ENCODE results near the gene PDE1A.

- TF ChIP-seq SCMH1 (CRISPR knock-in tag; IDR thresholded peaks at IDR 0.05; ENCODE audit: borderline replicate concordance) = no peak
- TF ChIP-seq ZNF335 (CRISPR knock-in tag; IDR thresholded peaks at IDR 0.05) = no peak
- no peak for TF ChIP-seq ZBTB3 (CRISPR knock-in tag; IDR thresholded peaks at IDR 0.05; ENCODE audit: borderline replicate concordance, low read depth)
- no peak for TF ChIP-seq RFX1 (IDR thresholded peaks at IDR 0.05)
- TF ChIP-seq ZNF20 (CRISPR knock-in tag; IDR thresholded peaks at IDR 0.05) = no peak
- no peak for TF ChIP-seq KDM2A (CRISPR knock-in tag; IDR thresholded peaks at IDR 0.05; ENCODE audit: borderline replicate concordance, low read depth)
- no peak for TF ChIP-seq ZMAT3 (CRISPR knock-in tag; conservative IDR thresholded peaks at IDR 0.05)
- TF ChIP-seq RELA (CRISPR knock-in tag; IDR thresholded peaks at IDR 0.05) = no peak
- no peak for TF ChIP-seq HNF1A (IDR thresholded peaks at IDR 0.05; ENCODE audit: low read depth)
- no peak for TF ChIP-seq HNF1A (CRISPR knock-in tag; IDR thresholded peaks at IDR 0.05; ENCODE audit: borderline replicate concordance)
- TF ChIP-seq SAFB2 (CRISPR knock-in tag; IDR thresholded peaks at IDR 0.05; ENCODE audit: borderline replicate concordance, low read depth) = no peak
- no peak for TF ChIP-seq ZBTB33 (CRISPR knock-in tag; IDR thresholded peaks at IDR 0.05)
- TF ChIP-seq MEF2D (CRISPR knock-in tag; IDR thresholded peaks at IDR 0.05) = no peak
- TF ChIP-seq CREM (IDR thresholded peaks at IDR 0.05) = no peak
- no peak for TF ChIP-seq CREM (CRISPR knock-in tag; IDR thresholded peaks at IDR 0.05)
- no peak for TF ChIP-seq ZNF558 (CRISPR knock-in tag; IDR thresholded peaks at IDR 0.05; ENCODE audit: borderline replicate concordance)
Measured at GRCh38 chr2:182163878-182164277, 263.0 kb downstream of the PDE1A start.

All from HepG2 (cell line).